ENCODE results near the gene SRR. TPM values are rescaled to one million over a fixed set of nuclear protein-coding genes. Genes with fewer than 3 reads are reported as not detected.
A peak's percentile ranks its signal among the peaks of the same experiment; 100 is the strongest.

The SRR gene
- total and polyA plus RNA-seq, 10 of the 15 experiments (the other 5 are each of a cell fraction or from before 2014, with no cell fraction given), result 11.7 to 33.9 (median 20.2) TPM

GRCh38 chr17:2266865-2267228 lies 36.9 kb upstream of the SRR start (continued):
- TF ChIP-seq ZNF687 (IDR thresholded peaks at IDR 0.05) (peak; percentile 92), USF2 (IDR thresholded peaks at IDR 0.05; ENCODE audit: borderline replicate concordance, low read depth, low read length) (peak; percentile 64; the same call in 1 of the 2 replicates), JUND (IDR thresholded peaks at IDR 0.05; ENCODE audit: low read depth, low read length) (no peak), IRF4 (IDR thresholded peaks at IDR 0.05; ENCODE audit: low read depth, low read length) (no peak), IKZF1 (conservative IDR thresholded peaks at IDR 0.05) (no peak), RELA (IDR thresholded peaks at IDR 0.05; ENCODE audit: borderline replicate concordance, partially characterized antibody) (no peak), E2F4 (IDR thresholded peaks at IDR 0.05; ENCODE audit: low read depth, low read length) (no peak), BRCA1 (IDR thresholded peaks at IDR 0.05; ENCODE audit: low read depth, low read length) (no peak), IRF3 (IDR thresholded peaks at IDR 0.05) (no peak), EZH2 (IDR thresholded peaks at IDR 0.05; ENCODE audit: borderline replicate concordance, control insufficient read depth, low read depth, low read length) (no peak), IRF5 (IDR thresholded peaks at IDR 0.05; ENCODE audit: borderline replicate concordance) (no peak), SMARCA5 (IDR thresholded peaks at IDR 0.05) (no peak), BHLHE40 (IDR thresholded peaks at IDR 0.05; ENCODE audit: borderline replicate concordance in 1 of 2, low read depth in 2 of 2, low read length in 1 of 2) (peak; percentile 95 to 96), RAD51 (IDR thresholded peaks at IDR 0.05) (peak; percentile 93), GATAD2B (conservative IDR thresholded peaks at IDR 0.05; ENCODE audit: low read depth) (peak; percentile 54; the same call in 1 of the 2 replicates), ZNF592 (IDR thresholded peaks at IDR 0.05) (peak; percentile 80), ZNF217 (IDR thresholded peaks at IDR 0.05) (no peak; the same call in 1 of the 2 replicates)
